Erythroblast (primary cell): ENCODE results near the gene SCML1.

Experiments used
- GATA1 ChIP-seq: IDR thresholded peaks from 2 replicates; pipeline ENCODE4 v1.6.1; 2011; ENCODE audit warnings: low read depth, mild to moderate bottlenecking, control low read depth, low read length, moderate library complexity
- POLR2A ChIP-seq: IDR thresholded peaks from 2 replicates; pipeline ENCODE4 v1.6.1; 2011; ENCODE audit warnings: mild to moderate bottlenecking, low read length

DNA sequence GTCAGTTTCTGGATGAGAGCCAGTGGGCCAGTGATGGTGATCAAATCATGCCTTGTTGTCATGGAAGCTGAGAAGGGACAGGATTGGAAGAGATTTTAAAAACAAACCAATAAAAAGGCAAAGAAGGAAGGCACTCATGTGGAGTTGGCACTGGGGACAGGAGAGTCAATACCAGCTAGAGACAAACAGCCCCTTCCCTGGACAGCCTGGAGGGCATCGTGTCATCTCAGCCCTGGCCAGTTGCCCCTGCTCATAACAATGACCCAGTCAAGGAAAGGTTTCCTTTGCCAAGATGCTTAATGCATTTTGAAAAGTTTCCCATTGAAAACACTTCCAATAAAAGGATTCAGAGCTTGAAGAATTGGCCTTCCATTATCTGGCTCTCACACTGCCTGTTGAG, 55.5 kb downstream of the SCML1 start:
- no peak for TF ChIP-seq POLR2A
- TF ChIP-seq GATA1 = no peak
